Esophagus (tissue), 2 donors: ENCODE results near the gene C10orf90. TPM values are rescaled to one million over a fixed set of nuclear protein-coding genes. Genes with fewer than 3 reads are reported as not detected.

Experiments
- H3K27ac ChIP-seq, 2 donors: one replicate each; pipeline ENCODE4 v1.5.1; 2013; ENCODE audit warnings: low read depth in 2 of 2, mild to moderate bottlenecking in 2 of 2, inconsistent platforms in 1 of 2, low read length in 1 of 2, moderate library complexity in 1 of 2
- H3K27me3 ChIP-seq, 2 donors: one replicate each; pipeline ENCODE4 v1.6.1; 2013; ENCODE audit warnings: low read length in 2 of 2, control low read depth in 1 of 2, mild to moderate bottlenecking in 1 of 2; ENCODE audit not compliant: insufficient read depth in 2 of 2, control insufficient read depth in 1 of 2
- H3K36me3 ChIP-seq, 2 donors: one replicate each; pipeline ENCODE4 v1.6.1; 2013; ENCODE audit warnings: low read length in 1 of 2; ENCODE audit not compliant: control insufficient read depth in 2 of 2, insufficient read depth in 2 of 2
- H3K4me1 ChIP-seq, 2 donors: one replicate each; pipeline ENCODE4 v1.6.1; 2013; ENCODE audit warnings: low read length in 1 of 2; ENCODE audit not compliant: control insufficient read depth in 2 of 2, insufficient read depth in 2 of 2
- H3K4me3 ChIP-seq, 2 donors: one replicate each; pipeline ENCODE4 v1.5.1; 2013; ENCODE audit warnings: low read length in 2 of 2, mild to moderate bottlenecking in 2 of 2, low read depth in 1 of 2, moderate library complexity in 1 of 2
- H3K9me3 ChIP-seq, 2 donors: one replicate each; pipeline ENCODE4 v1.6.1; 2013; ENCODE audit warnings: mild to moderate bottlenecking in 2 of 2, low read depth in 1 of 2, low read length in 1 of 2, moderate library complexity in 1 of 2; ENCODE audit not compliant: control insufficient read depth in 2 of 2, insufficient read depth in 1 of 2
- WGBS, 2 donors: extraction: QIAGEN DNeasy Blood & Tissue Kit; methylation state at CpG; one replicate each; pipeline ENCODE4 v1.1.7; 2013; 5-methylcytosine and 5-hydroxymethylcytosine counted together
- polyA plus RNA-seq, 2 donors: library from polyadenylated mRNA; stranded (reverse); fragments of 200-250 nt; gene quantifications; one replicate each; pipeline ENCODE4 v1.2.3, GENCODE V29; 2013
- donor health status: healthy with polysubstance abuse.
- donor health status: Bipolar disorder and iron deficiency.

Gene C10orf90
- polyA plus RNA-seq, 2 donors, result 0.05 TPM; not detected in 1

- no peak overlapping the region for H3K4me3 ChIP-seq
- no peak overlapping the region for H3K27ac ChIP-seq
- no peaks in the 10 kb centered on the region for H3K9me3 ChIP-seq
- no peaks in the 10 kb centered on the region for H3K27me3 ChIP-seq
- 74 to 78% methylated on average over 6 of the region's 6 CpGs for WGBS, 2 donors
- H3K36me3 ChIP-seq, result no peaks in the 10 kb centered on the region
- no peaks in the 10 kb centered on the region for H3K4me1 ChIP-seq
Measured at GRCh38 chr10:126524526-126524925, 146.0 kb downstream of the C10orf90 start.

DNA sequence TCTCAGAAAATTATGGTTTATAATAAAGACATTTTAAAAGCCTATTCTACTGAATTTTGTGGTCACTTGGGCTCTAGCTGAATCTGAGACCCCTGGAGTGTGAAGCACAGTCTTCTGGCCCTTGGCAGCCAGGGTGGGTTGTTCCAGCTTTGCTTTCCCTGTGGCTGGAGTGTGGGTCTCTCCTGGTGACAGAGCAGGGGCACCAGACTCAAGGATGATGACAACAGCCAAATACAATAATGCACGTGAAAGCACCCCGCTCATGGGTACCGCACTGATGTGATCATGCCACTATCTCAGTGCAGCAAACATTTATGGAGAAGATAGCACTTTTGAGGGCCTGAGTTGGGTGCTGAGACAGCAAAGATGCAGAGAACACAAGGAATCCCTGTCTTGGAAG lies 147.4 kb downstream of the C10orf90 start:
- Histone ChIP-seq H3K4me3 (no peak overlapping the region), H3K4me1 (peaks cover 0 to 5% of the 10 kb centered on the region in 2 donors), H3K27ac (no peak overlapping the region), H3K27me3 (no peaks in the 10 kb centered on the region), H3K9me3 (no peaks in the 10 kb centered on the region), H3K36me3 (no peaks in the 10 kb centered on the region)
- WGBS, 2 donors, result 81 to 83% methylated on average over 3 of the region's 3 CpGs

GRCh38 chr10:126521399-126521798 lies 149.1 kb downstream of the C10orf90 start:
- Histone ChIP-seq H3K4me3 (no peak overlapping the region), H3K9me3 (no peaks in the 10 kb centered on the region), H3K27ac (no peak overlapping the region), H3K36me3 (no peaks in the 10 kb centered on the region), H3K27me3 (no peaks in the 10 kb centered on the region), H3K4me1 (peaks cover 0 to 5% of the 10 kb centered on the region in 2 donors)
- WGBS, 2 donors, result 59 to 60% methylated on average over 5 of the region's 5 CpGs

DNA sequence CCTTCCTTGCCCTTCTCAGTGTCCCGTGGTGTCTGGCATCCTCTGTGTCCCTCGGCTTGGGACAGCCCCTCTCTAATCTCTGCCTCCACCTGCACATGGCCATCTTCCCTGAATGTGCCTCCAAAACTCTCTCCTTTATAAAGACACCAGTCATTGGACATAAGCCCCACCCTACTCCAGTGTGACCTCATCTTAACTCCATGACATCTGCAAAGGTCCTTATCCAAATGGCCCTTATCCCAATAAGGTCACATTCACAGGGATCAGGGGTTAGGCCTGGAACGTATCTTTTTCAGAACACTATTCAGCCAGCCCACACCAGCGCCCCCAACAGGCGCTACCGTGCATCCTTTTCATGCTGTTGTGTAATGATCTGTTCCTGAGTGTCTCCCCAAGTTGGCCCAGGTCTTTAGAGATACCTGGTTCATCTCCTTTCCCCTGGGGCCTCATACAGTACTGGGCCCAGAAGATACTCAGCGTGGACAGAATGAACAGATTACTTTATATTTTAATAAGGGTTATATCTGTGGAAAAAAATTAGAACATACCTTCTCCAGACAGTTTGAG lies 149.7 kb downstream of the C10orf90 start:
- WGBS, 2 donors, result 82 to 84% methylated on average over 7 of the region's 7 CpGs
- no peaks in the 10 kb centered on the region for H3K9me3 ChIP-seq
- H3K27ac ChIP-seq, result no peak overlapping the region
- H3K36me3 ChIP-seq, result no peaks in the 10 kb centered on the region
- H3K4me1 ChIP-seq, result peaks cover 0 to 5% of the 10 kb centered on the region in 2 donors
- H3K4me3 ChIP-seq, result no peak overlapping the region
- H3K27me3 ChIP-seq, result no peaks in the 10 kb centered on the region

DNA sequence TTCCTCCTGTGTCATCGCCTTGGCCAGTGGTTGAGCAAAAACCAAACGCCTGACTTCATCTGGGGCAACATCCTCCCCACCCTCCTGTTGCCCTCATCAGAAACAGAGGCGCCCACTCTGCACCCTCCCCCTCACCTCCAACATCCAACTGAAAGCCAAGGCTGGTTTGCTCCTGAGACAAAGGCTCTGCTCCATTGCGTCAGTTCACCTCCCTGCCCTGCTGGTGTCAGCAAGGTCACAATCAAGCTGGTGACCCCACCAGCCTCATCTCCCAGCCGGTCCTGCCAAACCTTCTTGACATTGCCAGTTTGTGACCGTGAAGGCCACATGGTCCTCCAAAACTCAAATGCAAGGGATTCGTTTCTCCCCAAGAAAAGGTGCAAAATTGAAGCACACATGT lies 150.5 kb downstream of the C10orf90 start:
- WGBS, 2 donors, result 88 to 91% methylated on average over 7 of the region's 7 CpGs

GRCh38 chr10:126519185-126519584 lies 151.3 kb downstream of the C10orf90 start:
- no peaks in the 10 kb centered on the region for H3K27me3 ChIP-seq
- 58 to 69% methylated on average over 2 of the region's 2 CpGs for WGBS, 2 donors
- no peaks in the 10 kb centered on the region for H3K9me3 ChIP-seq
- peaks cover 0 to 5% of the 10 kb centered on the region in 2 donors for H3K4me1 ChIP-seq
- H3K4me3 ChIP-seq, result no peak overlapping the region
- no peaks in the 10 kb centered on the region for H3K36me3 ChIP-seq
- H3K27ac ChIP-seq, result no peak overlapping the region

More for the DNA sequence above, 150.5 kb downstream of the C10orf90 start:
- H3K27me3 ChIP-seq, result no peaks in the 10 kb centered on the region
- no peak overlapping the region for H3K4me3 ChIP-seq
- peaks cover 0 to 5% of the 10 kb centered on the region in 2 donors for H3K4me1 ChIP-seq
- H3K9me3 ChIP-seq, result no peaks in the 10 kb centered on the region
- no peak overlapping the region for H3K27ac ChIP-seq
- no peaks in the 10 kb centered on the region for H3K36me3 ChIP-seq

DNA sequence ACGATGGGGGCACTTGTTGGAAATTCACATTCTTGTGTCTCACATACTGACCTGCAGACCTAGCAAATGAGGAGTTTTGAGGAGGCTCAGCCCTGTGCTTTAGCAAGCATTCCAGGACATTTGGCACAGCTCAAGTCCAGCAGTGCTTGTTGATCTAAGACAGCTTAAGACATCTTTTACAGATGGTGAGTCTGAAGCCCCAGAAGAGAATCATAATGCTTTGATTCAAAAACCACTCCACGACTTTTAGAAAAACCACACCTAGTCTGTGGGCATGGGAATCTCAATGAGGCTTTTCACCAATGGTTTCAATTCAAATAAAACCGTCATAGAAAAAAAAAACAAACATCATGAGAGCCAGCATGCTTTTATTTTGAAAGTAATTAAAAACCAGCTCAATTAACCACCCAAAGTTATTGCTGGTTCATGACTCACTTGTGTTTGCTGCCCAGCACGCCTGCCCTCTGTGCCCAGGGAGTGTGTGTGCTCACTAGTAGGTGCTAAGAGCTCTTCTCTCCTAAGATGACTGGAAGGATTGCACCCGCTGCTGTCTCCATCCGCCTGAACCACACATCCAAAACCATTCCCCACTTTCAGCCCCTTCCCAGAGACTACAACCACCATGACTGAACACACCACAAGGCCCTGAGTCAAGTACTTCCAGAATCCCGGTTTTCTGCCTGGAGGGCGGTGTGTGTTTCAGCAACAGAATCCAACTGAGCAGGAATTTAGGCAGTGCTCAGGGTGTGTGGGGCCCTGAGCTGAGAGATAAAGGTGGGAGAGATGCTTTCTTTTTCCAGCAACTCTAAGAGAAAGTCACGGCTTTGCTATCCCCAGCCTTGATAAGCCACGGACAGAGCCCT lies 152.0 kb downstream of the C10orf90 start:
- Histone ChIP-seq H3K27me3 (no peaks in the 10 kb centered on the region), H3K36me3 (no peaks in the 10 kb centered on the region), H3K4me1 (peaks cover 0 to 5% of the 10 kb centered on the region in 2 donors), H3K27ac (no peak overlapping the region), H3K4me3 (no peak overlapping the region), H3K9me3 (no peaks in the 10 kb centered on the region)
- 71 to 77% methylated on average over 10 of the region's 10 CpGs for WGBS, 2 donors

- H3K4me3 ChIP-seq, result no peak overlapping the region
- H3K4me1 ChIP-seq, result peaks cover 0 to 5% of the 10 kb centered on the region in 2 donors
- 89 to 90% methylated on average over 6 of the region's 6 CpGs for WGBS, 2 donors
- H3K9me3 ChIP-seq, result no peaks in the 10 kb centered on the region
- H3K36me3 ChIP-seq, result no peaks in the 10 kb centered on the region
- no peak overlapping the region for H3K27ac ChIP-seq
- H3K27me3 ChIP-seq, result no peaks in the 10 kb centered on the region
Measured at GRCh38 chr10:126516515-126516914, 154.0 kb downstream of the C10orf90 start.

GRCh38 chr10:126511917-126512479 lies 158.5 kb downstream of the C10orf90 start:
- H3K27ac ChIP-seq, result no peak overlapping the region
- H3K9me3 ChIP-seq, result no peaks in the 10 kb centered on the region
- H3K4me3 ChIP-seq, result no peak overlapping the region
- H3K27me3 ChIP-seq, result no peaks in the 10 kb centered on the region
- no peaks in the 10 kb centered on the region for H3K36me3 ChIP-seq
- 46 to 49% methylated on average over 8 of the region's 8 CpGs for WGBS, 2 donors
- no peaks in the 10 kb centered on the region for H3K4me1 ChIP-seq
